ENCODE data around the gene ARL14.

Gene ARL14

DNA sequence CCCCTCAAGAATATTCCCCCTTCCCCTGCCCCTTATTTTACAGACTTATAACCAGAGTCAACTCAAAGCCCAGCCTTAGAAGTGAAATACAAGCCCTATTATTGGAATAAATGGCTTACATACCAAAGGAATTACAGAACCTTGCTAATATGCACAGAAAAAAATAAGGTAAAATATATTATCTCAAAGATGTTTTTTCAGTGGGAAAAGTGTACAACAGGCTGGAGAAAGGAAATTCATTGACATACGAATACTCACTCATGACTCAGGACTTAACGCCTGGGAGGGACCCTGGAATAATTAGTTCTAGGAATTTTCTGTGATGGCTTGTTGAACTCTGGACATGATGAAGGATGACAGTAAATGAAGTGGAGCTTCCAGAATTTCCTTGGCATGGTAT lies 27.0 kb downstream of the ARL14 start:
- TF ChIP-seq TAF1 (IDR thresholded peaks at IDR 0.05; ENCODE audit: borderline replicate concordance, insufficient read depth, low read length) (no peak), SIN3A (IDR thresholded peaks at IDR 0.05; ENCODE audit: borderline replicate concordance, insufficient read depth, low read length) (no peak)

DNA sequence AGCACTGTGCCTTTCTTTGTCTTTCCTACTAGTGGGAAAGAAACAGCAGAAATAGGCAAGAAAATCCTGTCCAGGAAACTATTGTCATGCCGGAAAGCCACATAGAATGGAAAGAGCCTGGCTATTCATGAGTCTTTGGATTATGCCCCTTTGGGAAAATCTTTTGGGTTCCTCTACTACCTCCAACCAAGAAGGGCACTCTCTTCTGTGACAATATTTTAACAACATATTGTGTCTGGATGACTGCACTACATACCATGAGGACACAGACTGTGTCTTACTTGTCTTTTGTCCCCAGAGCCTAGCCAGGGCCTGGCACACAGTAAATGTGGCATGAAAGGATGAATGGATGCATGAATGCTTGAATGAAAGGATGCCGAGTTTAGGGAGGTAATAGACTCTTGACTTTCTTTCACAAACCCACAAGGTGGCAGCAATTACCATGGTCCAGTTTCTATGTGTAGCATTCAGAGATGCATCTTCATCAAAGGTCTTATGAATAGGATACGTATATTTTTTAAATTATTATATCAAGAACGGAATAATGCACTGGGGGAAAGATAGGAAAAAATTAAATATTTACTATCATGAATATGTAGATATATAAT lies 30.3 kb downstream of the ARL14 start:
- TF ChIP-seq POLR2AphosphoS5 (IDR thresholded peaks at IDR 0.05; ENCODE audit: low read depth, low read length) (no peak), REST (IDR thresholded peaks at IDR 0.05; ENCODE audit: insufficient read depth in 1 of 2, low read depth in 2 of 2, low read length in 2 of 2) (no peak), TAF1 (IDR thresholded peaks at IDR 0.05; ENCODE audit: borderline replicate concordance, insufficient read depth, low read length) (no peak), SIN3A (IDR thresholded peaks at IDR 0.05; ENCODE audit: borderline replicate concordance, insufficient read depth, low read length) (no peak), FOXP2 (optimal IDR thresholded peaks at IDR 0.05; ENCODE audit: borderline replicate concordance, extremely low read depth, extremely low read length, insufficient read depth) (no peak)

GRCh38 chr3:160709477-160710182 lies 32.7 kb downstream of the ARL14 start:
- TF ChIP-seq TAF1 (IDR thresholded peaks at IDR 0.05; ENCODE audit: borderline replicate concordance, insufficient read depth, low read length) (no peak), SIN3A (IDR thresholded peaks at IDR 0.05; ENCODE audit: borderline replicate concordance, insufficient read depth, low read length) (no peak), FOXP2 (optimal IDR thresholded peaks at IDR 0.05; ENCODE audit: borderline replicate concordance, extremely low read depth, extremely low read length, insufficient read depth) (no peak), POLR2AphosphoS5 (IDR thresholded peaks at IDR 0.05; ENCODE audit: low read depth, low read length) (no peak), REST (IDR thresholded peaks at IDR 0.05; ENCODE audit: insufficient read depth in 1 of 2, low read depth in 2 of 2, low read length in 2 of 2) (no peak)

GRCh38 chr3:160719710-160720109 lies 42.8 kb downstream of the ARL14 start:
- TF ChIP-seq REST (IDR thresholded peaks at IDR 0.05; ENCODE audit: insufficient read depth in 1 of 2, low read depth in 2 of 2, low read length in 2 of 2) (no peak), POLR2AphosphoS5 (IDR thresholded peaks at IDR 0.05; ENCODE audit: low read depth, low read length) (no peak), SIN3A (IDR thresholded peaks at IDR 0.05; ENCODE audit: borderline replicate concordance, insufficient read depth, low read length) (no peak), TAF1 (IDR thresholded peaks at IDR 0.05; ENCODE audit: borderline replicate concordance, insufficient read depth, low read length) (no peak), FOXP2 (optimal IDR thresholded peaks at IDR 0.05; ENCODE audit: borderline replicate concordance, extremely low read depth, extremely low read length, insufficient read depth) (no peak)

- TF ChIP-seq POLR2AphosphoS5 (IDR thresholded peaks at IDR 0.05; ENCODE audit: low read depth, low read length) (no peak), REST (IDR thresholded peaks at IDR 0.05; ENCODE audit: insufficient read depth in 1 of 2, low read depth in 2 of 2, low read length in 2 of 2) (no peak), SIN3A (IDR thresholded peaks at IDR 0.05; ENCODE audit: borderline replicate concordance, insufficient read depth, low read length) (no peak), FOXP2 (optimal IDR thresholded peaks at IDR 0.05; ENCODE audit: borderline replicate concordance, extremely low read depth, extremely low read length, insufficient read depth) (no peak), TAF1 (IDR thresholded peaks at IDR 0.05; ENCODE audit: borderline replicate concordance, insufficient read depth, low read length) (no peak)
Observed at GRCh38 chr3:160720123-160720746, 43.3 kb downstream of the ARL14 start.
